ENCODE data around the gene SCYGR3. TPM values are rescaled to one million over a fixed set of nuclear protein-coding genes. Genes with fewer than 3 reads are reported as not detected.

SCYGR3 gene
- total and polyA plus RNA-seq, 2 donors (not counting 3 experiments of a cell fraction or from before 2014, with no cell fraction given) = not detected

GRCh38 chr2:227654426-227654825, 39.8 kb upstream of the SCYGR3 start:
- dilution Hi-C loops (cut with MboI; ENCODE audit: extremely low pct_ligation_motif_present, low sequenced_read_pairs) = no loop called here
- no peak for FAIRE-seq

GRCh38 chr2:227653419-227653818, 38.8 kb upstream of the SCYGR3 start:
- peaks cover 0 to 4% of the 10 kb centered on the region in 2 experiments for H3K27me3 ChIP-seq (ENCODE audit: control insufficient read depth in 2 of 2, insufficient read depth in 2 of 2, low read length in 2 of 2)
- intact Hi-C loops (cut with micrococcal nuclease) = no loop called here
- POLR2A ChIA-PET = no interaction called here
- CTCF ChIA-PET = interaction anchor here (1.1 kb wide), 1 partner anchor 255 kb away, joined by 3 read pairs; no protein-coding TSS in a partner anchor
- H3K27ac ChIP-seq (ENCODE audit: insufficient read depth, low read depth, low read length) = no peak overlapping the region
- H3K4me1 ChIP-seq (ENCODE audit: control insufficient read depth, extremely low read depth, insufficient read depth, low read length) = no peaks in the 10 kb centered on the region
- H3K36me3 ChIP-seq (ENCODE audit: control insufficient read depth in 2 of 2, extremely low read depth in 1 of 2, insufficient read depth in 2 of 2, low read length in 2 of 2) = no peaks in the 10 kb centered on the region
- H3K79me2 ChIP-seq (ENCODE audit: control insufficient read depth, insufficient read depth, low read length) = no peaks in the 10 kb centered on the region
- TF ChIP-seq FOS (IDR thresholded peaks at IDR 0.05; ENCODE audit: borderline replicate concordance, insufficient read depth, low read length) (no peak), CTCF (IDR thresholded peaks at IDR 0.05; ENCODE audit: extremely low read depth in 1 of 2, insufficient read depth in 1 of 2, low read depth in 1 of 2, low read length in 2 of 2) (no peak), POLR2AphosphoS5 (IDR thresholded peaks at IDR 0.05; ENCODE audit: insufficient read depth, low read depth, low read length) (no peak), MAX (IDR thresholded peaks at IDR 0.05; ENCODE audit: insufficient read depth, insufficient read length) (no peak), JUN (IDR thresholded peaks at IDR 0.05; ENCODE audit: borderline replicate concordance, insufficient read depth, insufficient read length, low read depth) (no peak), EZH2 (IDR thresholded peaks at IDR 0.05; ENCODE audit: borderline replicate concordance, low read depth, low read length, severe bottlenecking) (no peak), POLR2A (IDR thresholded peaks at IDR 0.05; ENCODE audit: low read depth, low read length) (no peak), GATA2 (IDR thresholded peaks at IDR 0.05; ENCODE audit: insufficient read depth, insufficient read length, low read depth, low read length) (no peak), MYC (IDR thresholded peaks at IDR 0.05; ENCODE audit: low read depth, low read length) (no peak)
- dilution Hi-C loops (cut with MboI; ENCODE audit: extremely low pct_ligation_motif_present, low sequenced_read_pairs) = no loop called here
- H3K9ac ChIP-seq (replicated peaks; ENCODE audit: extremely low read depth, insufficient read depth, low read length) = no peak overlapping the region
- DNase-seq (ENCODE audit: low read depth, low spot score) (no peak), FAIRE-seq (no peak)
- H2AFZ ChIP-seq (ENCODE audit: low read depth, low read length) = no peak overlapping the region
- H3K4me2 ChIP-seq (ENCODE audit: insufficient read depth, low read length) = no peak overlapping the region
- no peaks in the 10 kb centered on the region for H3K9me1 ChIP-seq (replicated peaks; ENCODE audit: control insufficient read depth, extremely low read depth, insufficient read depth, low read length)
- H3K4me3 ChIP-seq (replicated peaks in 1 of 3; ENCODE audit: insufficient read depth in 1 of 3, low read depth in 1 of 3, low read length in 3 of 3) = no peak overlapping the region
- no peaks in the 10 kb centered on the region for H4K20me1 ChIP-seq (replicated peaks; ENCODE audit: control insufficient read depth, extremely low read depth, insufficient read depth, low read length)
- no TSS peak for BruUV-seq (replicated peaks)
- no peaks in the 10 kb centered on the region for H3K9me3 ChIP-seq (replicated peaks; ENCODE audit: control insufficient read depth, insufficient read depth, low read length)

More at GRCh38 chr2:227654426-227654825, 39.8 kb upstream of the SCYGR3 start:
- no peaks in the 10 kb centered on the region for H3K9me3 ChIP-seq (replicated peaks; ENCODE audit: control insufficient read depth, insufficient read depth, low read length)
- DNase-seq (ENCODE audit: low read depth, low spot score) = no peak
- H3K4me2 ChIP-seq (ENCODE audit: insufficient read depth, low read length) = no peak overlapping the region
- intact Hi-C loops (cut with micrococcal nuclease) = no loop called here
- H3K4me3 ChIP-seq (replicated peaks in 1 of 3; ENCODE audit: insufficient read depth in 1 of 3, low read depth in 1 of 3, low read length in 3 of 3) = no peak overlapping the region
- H3K9ac ChIP-seq (replicated peaks; ENCODE audit: extremely low read depth, insufficient read depth, low read length) = no peak overlapping the region
- no peaks in the 10 kb centered on the region for H4K20me1 ChIP-seq (replicated peaks; ENCODE audit: control insufficient read depth, extremely low read depth, insufficient read depth, low read length)
- BruUV-seq (replicated peaks) = no TSS peak
- no peak overlapping the region for H2AFZ ChIP-seq (ENCODE audit: low read depth, low read length)
- no peak overlapping the region for H3K27ac ChIP-seq (ENCODE audit: insufficient read depth, low read depth, low read length)
- no peak for TF ChIP-seq GATA2 (IDR thresholded peaks at IDR 0.05; ENCODE audit: insufficient read depth, insufficient read length, low read depth, low read length)
- no peak for TF ChIP-seq EZH2 (IDR thresholded peaks at IDR 0.05; ENCODE audit: borderline replicate concordance, low read depth, low read length, severe bottlenecking)
- TF ChIP-seq POLR2A (IDR thresholded peaks at IDR 0.05; ENCODE audit: low read depth, low read length) = no peak
- TF ChIP-seq POLR2AphosphoS5 (IDR thresholded peaks at IDR 0.05; ENCODE audit: insufficient read depth, low read depth, low read length) = no peak
- TF ChIP-seq MAX (IDR thresholded peaks at IDR 0.05; ENCODE audit: insufficient read depth, insufficient read length) = no peak
- H3K36me3 ChIP-seq (ENCODE audit: control insufficient read depth in 2 of 2, extremely low read depth in 1 of 2, insufficient read depth in 2 of 2, low read length in 2 of 2) = no peaks in the 10 kb centered on the region
- peaks cover 0 to 4% of the 10 kb centered on the region in 2 experiments for H3K27me3 ChIP-seq (ENCODE audit: control insufficient read depth in 2 of 2, insufficient read depth in 2 of 2, low read length in 2 of 2)
- ChIA-PET CTCF (no interaction called here), POLR2A (no interaction called here)
- no peaks in the 10 kb centered on the region for H3K9me1 ChIP-seq (replicated peaks; ENCODE audit: control insufficient read depth, extremely low read depth, insufficient read depth, low read length)
- H3K79me2 ChIP-seq (ENCODE audit: control insufficient read depth, insufficient read depth, low read length) = no peaks in the 10 kb centered on the region
- H3K4me1 ChIP-seq (ENCODE audit: control insufficient read depth, extremely low read depth, insufficient read depth, low read length) = no peaks in the 10 kb centered on the region

Data from endothelial cell of umbilical vein (primary cell).